Body of pancreas (tissue), 4 donors: ENCODE data around the gene RAP2B. TPM values are rescaled to one million over a fixed set of nuclear protein-coding genes. Genes with fewer than 3 reads are reported as not detected.

Source experiments
- ATAC-seq: fragments of 150-250 bp; one replicate; pipeline ENCODE4 v1.9.1; 2016
- DNase-seq, 4 donors: peaks; one replicate each; pipeline ENCODE4 v3.0.0-alpha.2; 2019
- H3K27ac ChIP-seq, 4 donors: fragments of 200-600 bp; sonication (generic); 1 replicate in 3 of 4; 2 replicates in 1 of 4; pipeline versions ENCODE4 v1.5.1 to v1.6.1; 2016 to 2019; ENCODE audit warnings: mild to moderate bottlenecking in 1 of 4, mixed read lengths in 1 of 4, moderate library complexity in 1 of 4
- H3K27me3 ChIP-seq, 2 donors: fragments of 200-600 bp; sonication (generic); one replicate each; pipeline ENCODE4 v1.6.0; 2016; ENCODE audit warnings: mild to moderate bottlenecking in 1 of 2
- H3K36me3 ChIP-seq, 2 donors: fragments of 200-600 bp; sonication (generic); replicated peaks in 1 of 2; 2 replicates each; pipeline ENCODE4 v1.5.1; 2016; ENCODE audit warnings: low read depth in 2 of 2; ENCODE audit not compliant: insufficient read depth in 1 of 2
- H3K4me1 ChIP-seq: fragments of 200-600 bp; sonication (generic); one replicate; pipeline ENCODE4 v1.6.0; 2016
- H3K4me3 ChIP-seq, 2 donors: fragments of 200-600 bp; sonication (generic); 1 replicate in 1 of 2; 2 replicates in 1 of 2; pipeline ENCODE4 v1.5.1; 2016 to 2019
- H3K9me3 ChIP-seq, 3 donors: fragments of 200-600 bp; sonication (generic); 1 replicate in 2 of 3; 2 replicates in 1 of 3; pipeline ENCODE4 v1.5.1; 2016
- POLR2A ChIP-seq, 3 donors: fragments of 450-650 bp; IDR thresholded peaks; one replicate each; pipeline ENCODE4 v1.6.1; 2016; ENCODE audit warnings: antibody characterized with exemption in 3 of 3, mild to moderate bottlenecking in 2 of 3
- WGBS, 2 donors: methylation state at CpG; one replicate each; pipeline ENCODE4 v1.1.5; 2017; 5-methylcytosine and 5-hydroxymethylcytosine counted together
- intact Hi-C: fragments of 100-400 bp; cut with DNase I; formaldehyde crosslinking; loops from one replicate; pipeline ENCODE4 v1.15.1; 2023
- total RNA-seq, 2 donors: library from RNA; depleted of rRNA; stranded (reverse); fragments of >200 nt; gene quantifications; one replicate each; pipeline ENCODE4 v1.1.0, GENCODE V29; 2016
- TF ChIP-seq, protein P1 (sequence below), 7 experiments: fragments of 450-650 bp in 4 of 7; fragments of 200-600 bp in 3 of 7; sonication (generic) in 3 of 7; IDR thresholded peaks; one replicate each; pipeline ENCODE4 v1.5.1; 2016 to 2019; ENCODE audit warnings: antibody characterized with exemption in 7 of 7

RAP2B gene
- total RNA-seq, 2 donors from 2014 or later, result 3.6 to 6.5 TPM

DNA sequence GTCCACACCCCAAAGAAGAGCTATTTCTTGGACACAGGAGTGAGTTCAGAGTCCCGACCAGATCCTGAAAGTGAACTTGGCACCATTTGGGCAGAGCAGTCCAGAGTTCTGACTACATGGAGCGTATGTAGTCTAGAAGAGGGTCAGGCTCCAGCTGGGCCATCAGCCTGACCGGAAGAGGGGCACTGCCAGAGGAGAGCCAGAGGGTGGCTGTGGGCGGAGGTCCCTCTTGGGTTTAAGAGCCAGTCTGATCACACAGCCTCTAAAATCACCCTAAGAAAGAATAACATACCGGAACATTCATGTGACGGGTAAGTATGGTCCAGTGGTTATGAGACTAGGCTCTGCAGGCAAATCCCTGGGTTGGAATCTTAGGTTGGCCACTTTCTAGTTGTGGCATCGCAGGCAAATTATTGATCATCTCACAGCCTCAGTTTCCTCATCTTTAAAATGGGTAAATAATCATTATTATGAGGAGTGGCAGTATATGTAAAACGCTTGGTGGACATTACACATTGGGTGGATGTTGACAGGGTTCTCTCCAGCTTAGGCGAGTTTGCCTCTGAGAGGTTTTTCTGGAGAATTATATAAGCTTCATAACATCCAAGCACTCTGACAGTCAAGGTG, 2.1 kb upstream of the RAP2B start:
- Histone ChIP-seq H3K4me3 (peak overlapping the region in 1 of 2 donors; percentile 76), H3K36me3 (no peaks in the 10 kb centered on the region), H3K27ac (peak overlapping the region; percentile 90 to 99 (median 92)), H3K4me1 (peaks cover 12% of the 10 kb centered on the region), H3K9me3 (no peaks in the 10 kb centered on the region), H3K27me3 (no peaks in the 10 kb centered on the region)
- ATAC-seq (no peak), DNase-seq (no peak)
- 78 to 83% methylated on average over 6 to 9 of the region's 9 CpGs for WGBS, 2 donors
- no peak for TF ChIP-seq POLR2A (IDR thresholded peaks at IDR 0.05)
- TF ChIP-seq, protein P1, sequence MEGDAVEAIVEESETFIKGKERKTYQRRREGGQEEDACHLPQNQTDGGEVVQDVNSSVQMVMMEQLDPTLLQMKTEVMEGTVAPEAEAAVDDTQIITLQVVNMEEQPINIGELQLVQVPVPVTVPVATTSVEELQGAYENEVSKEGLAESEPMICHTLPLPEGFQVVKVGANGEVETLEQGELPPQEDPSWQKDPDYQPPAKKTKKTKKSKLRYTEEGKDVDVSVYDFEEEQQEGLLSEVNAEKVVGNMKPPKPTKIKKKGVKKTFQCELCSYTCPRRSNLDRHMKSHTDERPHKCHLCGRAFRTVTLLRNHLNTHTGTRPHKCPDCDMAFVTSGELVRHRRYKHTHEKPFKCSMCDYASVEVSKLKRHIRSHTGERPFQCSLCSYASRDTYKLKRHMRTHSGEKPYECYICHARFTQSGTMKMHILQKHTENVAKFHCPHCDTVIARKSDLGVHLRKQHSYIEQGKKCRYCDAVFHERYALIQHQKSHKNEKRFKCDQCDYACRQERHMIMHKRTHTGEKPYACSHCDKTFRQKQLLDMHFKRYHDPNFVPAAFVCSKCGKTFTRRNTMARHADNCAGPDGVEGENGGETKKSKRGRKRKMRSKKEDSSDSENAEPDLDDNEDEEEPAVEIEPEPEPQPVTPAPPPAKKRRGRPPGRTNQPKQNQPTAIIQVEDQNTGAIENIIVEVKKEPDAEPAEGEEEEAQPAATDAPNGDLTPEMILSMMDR (IDR thresholded peaks at IDR 0.05), result no peak
- intact Hi-C loops, result no loop called here

DNA sequence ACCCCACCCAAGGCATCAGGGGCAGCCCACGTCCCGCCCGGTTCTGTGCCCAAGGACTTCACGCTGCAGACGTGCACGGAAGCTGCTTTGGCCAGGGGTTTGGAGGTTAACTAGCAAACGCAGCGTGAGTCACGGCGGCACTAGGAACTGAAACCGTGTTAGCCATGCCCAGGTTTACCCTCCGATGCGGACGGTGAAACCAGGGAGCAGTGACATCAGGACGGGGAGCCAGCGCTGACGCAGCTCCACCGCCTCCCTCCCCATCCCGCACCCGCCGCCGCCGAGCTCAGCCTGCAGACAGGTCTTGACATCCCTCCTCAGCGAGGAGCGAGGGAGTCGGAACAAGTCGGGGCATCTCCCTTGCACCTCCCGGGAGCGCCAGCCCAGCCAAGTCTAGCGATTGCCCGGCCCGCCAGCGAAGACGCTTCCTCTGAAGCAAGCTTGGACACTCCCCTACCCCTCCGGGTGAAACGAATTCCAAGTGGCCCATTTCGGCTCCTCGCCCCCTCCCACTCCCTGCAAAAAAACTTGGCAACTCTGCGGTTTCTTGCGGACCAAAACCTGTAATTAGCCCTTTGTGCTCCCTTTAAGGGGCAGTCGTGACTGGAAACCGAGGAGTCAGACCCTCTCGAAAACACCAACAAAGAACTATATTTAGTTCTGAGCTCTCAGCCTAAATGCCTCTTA, 1.4 kb upstream of the RAP2B start:
- Histone ChIP-seq H3K9me3 (no peaks in the 10 kb centered on the region), H3K4me3 (peak overlapping the region; percentile 76 to 84), H3K27me3 (no peaks in the 10 kb centered on the region), H3K27ac (peak overlapping the region; percentile 90 to 99 (median 92)), H3K36me3 (no peaks in the 10 kb centered on the region), H3K4me1 (peaks cover 20% of the 10 kb centered on the region)
- 0 to 1% methylated on average over 11 to 43 of the region's 43 CpGs for WGBS, 2 donors
- ATAC-seq, result peak; percentile 23
- DNase-seq, result peak; percentile 69 to 84 (median 77)
- intact Hi-C loops, result no loop called here
- TF ChIP-seq POLR2A (IDR thresholded peaks at IDR 0.05), result peak; percentile 65 to 77 (median 75)
- TF ChIP-seq, protein P1 (IDR thresholded peaks at IDR 0.05), result no peak

DNA sequence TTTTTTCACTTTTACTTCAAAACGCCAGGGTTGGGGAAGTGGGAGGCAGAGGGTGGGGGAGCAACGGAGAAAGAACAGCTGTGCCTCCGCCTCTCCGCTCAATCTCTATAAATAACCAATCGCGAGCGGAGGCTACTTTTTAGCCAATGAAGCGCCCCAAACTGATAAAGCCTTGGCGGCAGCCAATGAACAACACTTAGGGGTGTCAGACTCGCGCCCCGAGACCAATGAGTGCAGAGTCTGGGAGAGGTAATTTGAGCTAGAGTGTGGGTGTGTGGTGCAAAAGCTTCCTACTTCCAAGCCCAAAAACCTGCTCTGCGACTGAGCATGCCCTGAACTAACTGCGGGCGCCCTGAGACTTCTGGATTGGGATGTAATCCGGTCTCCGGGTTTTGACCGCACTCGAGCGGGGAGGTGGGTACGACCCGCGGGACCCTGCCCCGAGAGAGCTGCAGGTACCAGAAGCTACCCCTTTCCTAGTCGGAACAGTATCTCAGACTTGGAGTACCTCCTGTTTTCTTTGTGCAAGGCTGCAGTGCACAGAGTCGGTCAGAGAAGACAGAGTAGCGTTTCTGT, 800 bp upstream of the RAP2B start:
- no peaks in the 10 kb centered on the region for H3K9me3 ChIP-seq
- H3K4me1 ChIP-seq, result peaks cover 20% of the 10 kb centered on the region
- intact Hi-C loops, result no loop called here
- no peaks in the 10 kb centered on the region for H3K27me3 ChIP-seq
- ATAC-seq (peak; percentile 85), DNase-seq (peak; percentile 94 to 98 (median 96))
- peak; percentile 13 to 77 (median 76) for TF ChIP-seq POLR2A (IDR thresholded peaks at IDR 0.05)
- TF ChIP-seq, protein P1 (IDR thresholded peaks at IDR 0.05), result no peak
- WGBS, 2 donors, result 1% methylated on average over 26 to 27 of the region's 27 CpGs
- H3K27ac ChIP-seq, result peak overlapping the region; percentile 90 to 99 (median 92)
- no peaks in the 10 kb centered on the region for H3K36me3 ChIP-seq
- H3K4me3 ChIP-seq, result peak overlapping the region; percentile 76 to 84

DNA sequence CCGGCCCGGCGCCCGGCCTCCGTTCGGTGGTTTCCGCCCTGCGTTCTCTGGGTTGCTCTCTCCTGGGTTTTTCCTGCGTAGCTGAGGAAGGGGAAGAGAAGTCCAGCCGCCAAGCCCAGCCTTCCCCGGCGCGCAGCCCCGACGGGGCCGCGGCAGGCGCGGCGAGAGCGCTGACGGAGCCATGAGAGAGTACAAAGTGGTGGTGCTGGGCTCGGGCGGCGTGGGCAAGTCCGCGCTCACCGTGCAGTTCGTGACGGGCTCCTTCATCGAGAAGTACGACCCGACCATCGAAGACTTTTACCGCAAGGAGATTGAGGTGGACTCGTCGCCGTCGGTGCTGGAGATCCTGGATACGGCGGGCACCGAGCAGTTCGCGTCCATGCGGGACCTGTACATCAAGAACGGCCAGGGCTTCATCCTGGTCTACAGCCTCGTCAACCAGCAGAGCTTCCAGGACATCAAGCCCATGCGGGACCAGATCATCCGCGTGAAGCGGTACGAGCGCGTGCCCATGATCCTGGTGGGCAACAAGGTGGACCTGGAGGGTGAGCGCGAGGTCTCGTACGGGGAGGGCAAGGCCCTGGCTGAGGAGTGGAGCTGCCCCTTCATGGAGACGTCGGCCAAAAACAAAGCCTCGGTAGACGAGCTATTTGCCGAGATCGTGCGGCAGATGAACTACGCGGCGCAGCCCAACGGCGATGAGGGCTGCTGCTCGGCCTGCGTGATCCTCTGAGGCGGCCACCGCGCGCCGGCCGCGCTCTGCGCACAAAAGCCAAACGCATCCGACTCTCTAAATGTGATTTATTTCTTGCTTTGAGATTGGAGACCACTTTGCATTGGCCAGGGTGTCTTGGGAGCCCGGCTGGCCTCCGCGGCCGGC, 727 bp downstream of the RAP2B start:
- Histone ChIP-seq H3K36me3 (no peaks in the 10 kb centered on the region), H3K27ac (peak overlapping the region; percentile 90 to 99 (median 92)), H3K4me1 (peaks cover 20% of the 10 kb centered on the region), H3K4me3 (peak overlapping the region; percentile 50 to 84), H3K27me3 (no peaks in the 10 kb centered on the region), H3K9me3 (no peaks in the 10 kb centered on the region)
- peak; percentile 28 to 38 (median 37) for DNase-seq
- intact Hi-C loops, result no loop called here
- TF ChIP-seq, protein P1 (IDR thresholded peaks at IDR 0.05), result no peak
- no peak for TF ChIP-seq POLR2A (IDR thresholded peaks at IDR 0.05)
- ATAC-seq, result peak; percentile 7
- 0 to 1% methylated on average over 32 to 84 of the region's 86 CpGs for WGBS, 2 donors
